Endothelial cell of umbilical vein (primary cell): ENCODE results near the gene RTN4R.

Experiments used
- FOS ChIP-seq: IDR thresholded peaks from 2 replicates; pipeline ENCODE4 v1.6.1; 2011; ENCODE audit warnings: mild to moderate bottlenecking, low read length, moderate library complexity, borderline replicate concordance; ENCODE audit not compliant: insufficient read depth
- MYC ChIP-seq: IDR thresholded peaks from one replicate; pipeline ENCODE4 v1.6.1; 2011; ENCODE audit warnings: mild to moderate bottlenecking, low read depth, low read length
- POLR2A ChIP-seq: IDR thresholded peaks from 2 replicates; pipeline ENCODE4 v1.6.1; 2012; ENCODE audit warnings: low read depth, mild to moderate bottlenecking, control low read depth, low read length
- TF ChIP-seq, protein P1 (sequence below), 2 donors: IDR thresholded peaks; 1 replicate in 1 of 2; 2 replicates in 1 of 2; pipeline ENCODE4 v1.5.1; 2011; ENCODE audit warnings: low read length in 2 of 2, mild to moderate bottlenecking in 2 of 2, moderate library complexity in 2 of 2, control low read depth in 1 of 2, inconsistent platforms in 1 of 2, low read depth in 1 of 2; ENCODE audit not compliant: insufficient read depth in 1 of 2; ENCODE audit errors: extremely low read depth in 1 of 2
- TF ChIP-seq, protein P2 (sequence below): IDR thresholded peaks from 2 replicates; pipeline ENCODE4 v1.6.1; 2011; ENCODE audit not compliant: insufficient read depth, insufficient read length

DNA sequence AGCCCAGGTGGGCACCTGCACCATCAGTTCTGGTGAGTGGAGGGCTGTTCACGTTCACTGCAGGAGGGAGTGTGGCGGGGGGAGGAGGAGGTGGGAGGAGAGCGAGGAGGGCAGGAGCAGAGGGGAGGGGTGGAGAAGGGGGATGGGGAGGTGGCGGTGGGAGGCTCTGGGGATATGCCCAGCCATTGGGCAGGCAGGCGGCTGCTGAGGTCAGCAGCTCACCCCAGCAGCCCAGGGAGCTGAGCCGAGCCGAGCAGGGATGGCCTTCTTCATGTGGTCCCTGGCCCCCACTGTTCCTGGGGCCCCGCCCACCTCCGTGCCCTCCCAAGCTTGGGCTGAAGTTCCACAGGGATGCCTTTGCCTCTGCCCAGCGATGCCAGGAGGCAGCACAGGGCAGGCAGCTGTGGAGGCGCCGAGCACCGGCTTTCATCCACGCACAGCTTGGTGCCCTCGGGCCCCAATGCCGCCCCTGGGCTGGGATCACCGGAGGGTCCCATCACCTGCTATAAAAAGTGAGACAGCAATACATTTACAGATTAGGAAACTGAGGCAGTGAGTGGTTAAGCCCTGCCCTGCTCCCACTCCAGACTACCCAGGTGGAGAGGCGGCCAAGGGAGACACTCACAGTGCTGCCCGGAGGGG, 21.6 kb downstream of the RTN4R start:
- TF ChIP-seq, protein P1, sequence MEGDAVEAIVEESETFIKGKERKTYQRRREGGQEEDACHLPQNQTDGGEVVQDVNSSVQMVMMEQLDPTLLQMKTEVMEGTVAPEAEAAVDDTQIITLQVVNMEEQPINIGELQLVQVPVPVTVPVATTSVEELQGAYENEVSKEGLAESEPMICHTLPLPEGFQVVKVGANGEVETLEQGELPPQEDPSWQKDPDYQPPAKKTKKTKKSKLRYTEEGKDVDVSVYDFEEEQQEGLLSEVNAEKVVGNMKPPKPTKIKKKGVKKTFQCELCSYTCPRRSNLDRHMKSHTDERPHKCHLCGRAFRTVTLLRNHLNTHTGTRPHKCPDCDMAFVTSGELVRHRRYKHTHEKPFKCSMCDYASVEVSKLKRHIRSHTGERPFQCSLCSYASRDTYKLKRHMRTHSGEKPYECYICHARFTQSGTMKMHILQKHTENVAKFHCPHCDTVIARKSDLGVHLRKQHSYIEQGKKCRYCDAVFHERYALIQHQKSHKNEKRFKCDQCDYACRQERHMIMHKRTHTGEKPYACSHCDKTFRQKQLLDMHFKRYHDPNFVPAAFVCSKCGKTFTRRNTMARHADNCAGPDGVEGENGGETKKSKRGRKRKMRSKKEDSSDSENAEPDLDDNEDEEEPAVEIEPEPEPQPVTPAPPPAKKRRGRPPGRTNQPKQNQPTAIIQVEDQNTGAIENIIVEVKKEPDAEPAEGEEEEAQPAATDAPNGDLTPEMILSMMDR (IDR thresholded peaks at IDR 0.05; ENCODE audit: extremely low read depth in 1 of 2, insufficient read depth in 1 of 2, low read depth in 1 of 2, low read length in 2 of 2) = no peak
- TF ChIP-seq POLR2A = no peak
- TF ChIP-seq MYC = no peak
- no peak for TF ChIP-seq FOS
- TF ChIP-seq, protein P2, sequence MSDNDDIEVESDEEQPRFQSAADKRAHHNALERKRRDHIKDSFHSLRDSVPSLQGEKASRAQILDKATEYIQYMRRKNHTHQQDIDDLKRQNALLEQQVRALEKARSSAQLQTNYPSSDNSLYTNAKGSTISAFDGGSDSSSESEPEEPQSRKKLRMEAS = no peak
